Anterior cingulate cortex (tissue), 58 donors: Measurements from ENCODE around the gene ZNF575.
"Not testable (repeated sequence)": the region's sequence is repeated elsewhere in the genome, so short reads cannot be mapped to it uniquely, and the experiment has no call there.

Experiments
- DNase-seq, 58 donors: peaks; one replicate each; lab custom pipeline; 2025; lab: John Stamatoyannopoulos, UW

The ZNF575 gene

GRCh38 chr19:43507880-43508279 is 25.1 kb upstream of the ZNF575 start:
- no peak for DNase-seq

- no peak for DNase-seq
Observed at GRCh38 chr19:43510713-43511112, 22.3 kb upstream of the ZNF575 start.

GRCh38 chr19:43511324-43511723 is 21.7 kb upstream of the ZNF575 start:
- DNase-seq: no peak

- not testable (repeated sequence) for DNase-seq
Observed at GRCh38 chr19:43512399-43512798, 20.6 kb upstream of the ZNF575 start.

- DNase-seq: no peak
Observed at GRCh38 chr19:43518051-43518450, 14.9 kb upstream of the ZNF575 start.

- peak in 53 of 58 donors; percentile 7 to 87 (median 56) for DNase-seq
Observed at GRCh38 chr19:43519436-43520088, 13.4 kb upstream of the ZNF575 start.

GRCh38 chr19:43522929-43523328 is 10.1 kb upstream of the ZNF575 start:
- no peak for DNase-seq

- not testable (repeated sequence) for DNase-seq
Observed at GRCh38 chr19:43523696-43524095, 9.3 kb upstream of the ZNF575 start.

- peak in 24 of 58 donors; percentile 3 to 37 (median 12) for DNase-seq
Observed at GRCh38 chr19:43524922-43525835, 7.8 kb upstream of the ZNF575 start.

- DNase-seq: peak in 16 of 58 donors; percentile 5 to 37 (median 24)
Observed at GRCh38 chr19:43525836-43526771, 6.9 kb upstream of the ZNF575 start.

GRCh38 chr19:43526884-43527859 is 5.8 kb upstream of the ZNF575 start, which contains the start of gene ETHE1:
Gene ETHE1, minus strand, starts transcription at chr19:43527201. Its CDS starts 24 bp downstream, at chr19:43527177.
- DNase-seq: peak in 56 of 58 donors; percentile 23 to 86 (median 69)

- peak in 9 of 58 donors; percentile 2 to 26 (median 9) for DNase-seq
Observed at GRCh38 chr19:43527860-43528622, 4.9 kb upstream of the ZNF575 start.

GRCh38 chr19:43532571-43532961 is 422 bp upstream of the ZNF575 start:
- peak in 29 of 58 donors; percentile 38 to 81 (median 69) for DNase-seq

GRCh38 chr19:43533546-43534304 is 737 bp downstream of the ZNF575 start:
- peak; percentile 38 to 99 (median 91) for DNase-seq

GRCh38 chr19:43534305-43534815 is 1.4 kb downstream of the ZNF575 start:
- DNase-seq: no peak

- DNase-seq: peak in 53 of 58 donors; percentile 2 to 77 (median 35)
Observed at GRCh38 chr19:43534816-43535761, 2.1 kb downstream of the ZNF575 start.
